ENCODE results near the gene LCLAT1. TPM values are rescaled to one million over a fixed set of nuclear protein-coding genes. Genes with fewer than 3 reads are reported as not detected.
"Not testable (repeated sequence)": the region's sequence is repeated elsewhere in the genome, so short reads cannot be mapped to it uniquely, and the experiment has no call there.

LCLAT1 gene
- total RNA-seq, 1 experiment from 2014 or later: 32.9 TPM

GRCh38 chr2:30613001-30613400 is 166.0 kb downstream of the LCLAT1 start:
- Mint-ChIP-seq H3K4me1 (peaks cover 43 to 56% of the 10 kb centered on the region in 2 experiments), H3K36me3 (ENCODE audit: insufficient read depth in 1 of 3, low read depth in 3 of 3) (peaks cover 0 to 6% (median 0%) of the 10 kb centered on the region in 3 experiments; a peak in 2 of 7 replicates), H3K9me3 (no peaks in the 10 kb centered on the region), H3K27ac (peak overlapping the region; percentile 81 to 98 (median 93)), H3K27me3 (ENCODE audit: low read depth) (no peaks in the 10 kb centered on the region), H3K4me3 (peak overlapping the region in 1 of 2 experiments; percentile 1; a peak in 2 of 5 replicates)
- Histone ChIP-seq H3K4me1 (ENCODE audit: insufficient read depth, low read length) (peaks cover 5% of the 10 kb centered on the region; the same call in 1 of the 2 replicates), H3K79me1 (ENCODE audit: insufficient read depth, low read depth, low read length, poor library complexity, severe bottlenecking) (no peaks in the 10 kb centered on the region), H4K91ac (ENCODE audit: insufficient read length, low read depth, low read length) (no peak overlapping the region), H3K4ac (ENCODE audit: low read depth, low read length) (no peak overlapping the region; the same call in 1 of the 2 replicates), H2AK5ac (ENCODE audit: insufficient read length, low read length) (peak overlapping the region; percentile 54), H2BK120ac (ENCODE audit: low read depth, low read length, poor library complexity, severe bottlenecking) (peak overlapping the region; percentile 56), H3K23ac (ENCODE audit: insufficient read length, low read depth, low read length) (no peak overlapping the region), H3K79me2 (ENCODE audit: insufficient read depth, low read length) (no peaks in the 10 kb centered on the region), H3T11ph (ENCODE audit: low read length) (no peak overlapping the region), H2BK15ac (ENCODE audit: low read depth, low read length) (no peak overlapping the region; the same call in 1 of the 2 replicates), H4K5ac (ENCODE audit: insufficient read length, low read depth, low read length) (no peak overlapping the region), H3K9me3 (ENCODE audit: control insufficient read depth, low read depth, low read length) (no peaks in the 10 kb centered on the region), H2BK20ac (ENCODE audit: low read depth, low read length, poor library complexity, severe bottlenecking) (no peak overlapping the region), H3K27ac (ENCODE audit: insufficient read length, low read depth, low read length) (peak overlapping the region; percentile 58), H3K9ac (ENCODE audit: extremely low read depth, insufficient read length, low read length) (no peak overlapping the region), H4K8ac (replicated peaks; ENCODE audit: insufficient read length, low read depth, low read length) (no peak overlapping the region), H3K56ac (ENCODE audit: insufficient read length, low read depth, low read length) (no peak overlapping the region), H3K27me3 (ENCODE audit: insufficient read depth, low read length) (no peaks in the 10 kb centered on the region), H3K18ac (ENCODE audit: insufficient read length, low read depth, low read length) (peak overlapping the region; percentile 11), H2BK12ac (ENCODE audit: insufficient read length, low read depth, low read length) (no peak overlapping the region), H3K4me2 (ENCODE audit: insufficient read depth, insufficient read length, low read length) (no peak overlapping the region), H4K20me1 (ENCODE audit: control insufficient read depth, insufficient read depth, insufficient read length) (no peaks in the 10 kb centered on the region), H2BK5ac (ENCODE audit: insufficient read length, low read length) (no peak overlapping the region), H2AFZ (ENCODE audit: low read length) (no peak overlapping the region), H3K14ac (ENCODE audit: insufficient read depth, low read length) (no peak overlapping the region), H3K23me2 (ENCODE audit: insufficient read length, low read depth, low read length, poor library complexity, severe bottlenecking) (no peaks in the 10 kb centered on the region)
- TF ChIP-seq CTCF (conservative IDR thresholded peaks at IDR 0.05): no peak
- no peak for DNase-seq
- WGBS (ENCODE audit: extremely low coverage, insufficient read length, low lambda C conversion rate): no CpG with 5 or more reads among the region's 2 CpGs

- not testable (repeated sequence) for H3K4me1 ChIP-seq (ENCODE audit: insufficient read depth, low read length); H2BK15ac ChIP-seq (ENCODE audit: low read depth, low read length); H3K9ac ChIP-seq (ENCODE audit: extremely low read depth, insufficient read length, low read length); H3K18ac ChIP-seq (ENCODE audit: insufficient read length, low read depth, low read length); H4K20me1 ChIP-seq (ENCODE audit: control insufficient read depth, insufficient read depth, insufficient read length); H4K8ac ChIP-seq (replicated peaks; ENCODE audit: insufficient read length, low read depth, low read length); H3K9me3 Mint-ChIP-seq; H2BK20ac ChIP-seq (ENCODE audit: low read depth, low read length, poor library complexity, severe bottlenecking); H4K5ac ChIP-seq (ENCODE audit: insufficient read length, low read depth, low read length); H3K4ac ChIP-seq (ENCODE audit: low read depth, low read length); H2AK5ac ChIP-seq (ENCODE audit: insufficient read length, low read length); H3K36me3 Mint-ChIP-seq (ENCODE audit: insufficient read depth in 1 of 3, low read depth in 3 of 3); H3K79me1 ChIP-seq (ENCODE audit: insufficient read depth, low read depth, low read length, poor library complexity, severe bottlenecking); H4K91ac ChIP-seq (ENCODE audit: insufficient read length, low read depth, low read length); H3K27me3 Mint-ChIP-seq (ENCODE audit: low read depth); H3K23me2 ChIP-seq (ENCODE audit: insufficient read length, low read depth, low read length, poor library complexity, severe bottlenecking); H2AFZ ChIP-seq (ENCODE audit: low read length); H3T11ph ChIP-seq (ENCODE audit: low read length); H3K27ac ChIP-seq (ENCODE audit: insufficient read length, low read depth, low read length); H3K79me2 ChIP-seq (ENCODE audit: insufficient read depth, low read length); H3K4me3 Mint-ChIP-seq; H2BK5ac ChIP-seq (ENCODE audit: insufficient read length, low read length); H3K9me3 ChIP-seq (ENCODE audit: control insufficient read depth, low read depth, low read length); H3K4me2 ChIP-seq (ENCODE audit: insufficient read depth, insufficient read length, low read length); H3K14ac ChIP-seq (ENCODE audit: insufficient read depth, low read length); H3K23ac ChIP-seq (ENCODE audit: insufficient read length, low read depth, low read length); H2BK12ac ChIP-seq (ENCODE audit: insufficient read length, low read depth, low read length); DNase-seq; H3K56ac ChIP-seq (ENCODE audit: insufficient read length, low read depth, low read length); H3K27me3 ChIP-seq (ENCODE audit: insufficient read depth, low read length)
- H2BK120ac ChIP-seq (ENCODE audit: low read depth, low read length, poor library complexity, severe bottlenecking): peak overlapping the region; percentile 55
- Mint-ChIP-seq H3K4me1 (peaks cover 43 to 59% of the 10 kb centered on the region in 2 experiments), H3K27ac (peak overlapping the region in 2 of 3 experiments; percentile 91 to 92; a peak in 4 of 7 replicates)
- no CpG with 5 or more reads among the region's 4 CpGs for WGBS (ENCODE audit: extremely low coverage, insufficient read length, low lambda C conversion rate)
Measured at GRCh38 chr2:30614227-30614626, 167.2 kb downstream of the LCLAT1 start.

Data from H9 (cell line).